GM19324 (cell line): ENCODE results near the gene NOS1AP.

Experiments
- ATAC-seq: cut with Tn5 transposase; IDR thresholded peaks from one replicate; pipeline ENCODE4 v1.9.1; 2021; ENCODE audit warnings: mild to moderate bottlenecking, moderate library complexity; ENCODE audit not compliant: unreplicated experiment, low FRiP score

Gene NOS1AP

DNA sequence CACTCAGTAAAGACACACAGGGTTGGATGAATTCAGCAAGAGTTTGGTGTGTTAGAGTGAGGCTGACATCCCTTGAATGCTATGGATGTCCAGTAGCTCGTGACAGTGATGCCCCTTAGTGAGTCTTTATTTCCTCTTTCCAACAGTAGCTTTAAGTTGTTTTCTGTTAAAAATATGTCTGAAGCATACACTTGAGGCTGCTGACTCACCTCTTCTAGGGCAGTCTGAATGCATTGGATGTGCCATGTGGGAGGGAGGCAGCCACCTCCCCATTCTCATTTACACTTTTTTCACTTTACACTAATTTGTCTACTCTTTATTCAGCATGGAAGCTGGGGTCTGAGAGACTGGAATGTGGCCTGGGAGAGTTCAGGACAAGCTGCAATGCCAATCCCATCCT lies 17.6 kb downstream of the NOS1AP start:
- ATAC-seq = no peak

DNA sequence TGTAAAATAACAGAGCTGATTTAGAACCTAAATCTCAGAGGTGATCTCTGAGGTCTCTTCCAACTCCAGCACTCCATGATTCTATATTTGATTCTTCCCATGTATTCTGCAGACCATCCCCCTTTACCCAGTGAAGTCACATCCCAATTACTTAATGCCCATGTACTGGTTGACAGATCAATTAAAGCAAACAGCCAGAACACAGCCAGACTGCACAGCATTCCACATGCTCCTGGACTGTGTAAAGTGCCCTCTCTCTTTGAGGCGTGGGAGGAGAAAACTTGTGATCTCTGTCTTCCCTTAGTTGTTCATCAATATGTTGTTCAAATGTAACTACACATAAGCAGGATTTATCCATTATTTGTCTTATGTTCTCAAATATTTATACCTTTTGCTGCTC lies 18.1 kb downstream of the NOS1AP start:
- ATAC-seq = no peak

DNA sequence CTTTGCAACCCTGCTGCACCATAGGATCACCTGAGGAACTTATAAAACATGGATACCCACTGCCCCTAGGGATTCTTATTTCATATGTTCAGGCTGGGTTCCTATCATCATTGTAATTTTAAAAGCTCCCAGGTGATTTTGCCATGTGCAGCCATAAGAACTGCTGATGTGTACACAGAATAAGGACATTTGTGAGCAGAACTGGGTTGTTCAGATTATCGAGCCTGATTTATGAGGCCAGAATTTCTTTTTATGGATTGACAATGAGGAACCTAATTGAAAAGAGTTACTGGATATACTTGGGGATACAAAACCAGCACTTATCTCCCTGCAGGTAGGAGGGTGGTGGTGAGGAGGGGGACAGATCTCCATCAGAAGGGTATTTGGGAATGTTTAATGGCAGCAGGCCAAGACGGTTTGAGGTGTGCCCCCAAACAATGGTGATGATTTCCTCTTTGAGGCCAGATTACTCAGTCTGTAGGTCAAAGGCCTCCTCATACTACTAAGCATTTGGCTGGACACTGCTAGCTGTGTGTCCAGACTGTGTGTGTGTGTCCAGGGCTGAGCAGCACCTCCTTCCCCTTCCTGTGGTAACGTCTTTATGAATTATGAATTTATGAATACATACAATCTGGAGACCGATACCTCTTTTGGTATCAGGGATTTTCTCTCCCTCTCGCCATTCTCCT lies 18.9 kb downstream of the NOS1AP start:
- no peak for ATAC-seq

DNA sequence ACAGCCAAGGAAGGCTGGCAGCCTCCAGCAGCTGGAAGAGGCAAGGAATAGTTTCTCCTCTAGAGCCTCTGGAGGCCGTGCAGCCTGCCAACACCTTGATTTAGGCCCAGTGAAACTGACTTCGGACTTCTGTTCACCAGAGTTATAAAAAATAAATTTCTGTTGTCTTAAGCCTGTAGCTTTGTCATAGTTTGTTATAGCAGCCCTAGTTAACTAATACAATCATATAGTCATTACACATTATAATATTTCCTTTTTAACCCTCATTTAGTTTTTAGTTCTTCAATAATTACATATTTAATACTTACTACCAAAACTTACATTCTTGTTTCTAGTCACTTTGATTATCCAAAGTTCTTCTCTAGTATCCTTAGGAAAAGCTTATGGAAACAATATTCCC lies 20.3 kb downstream of the NOS1AP start:
- no peak for ATAC-seq

DNA sequence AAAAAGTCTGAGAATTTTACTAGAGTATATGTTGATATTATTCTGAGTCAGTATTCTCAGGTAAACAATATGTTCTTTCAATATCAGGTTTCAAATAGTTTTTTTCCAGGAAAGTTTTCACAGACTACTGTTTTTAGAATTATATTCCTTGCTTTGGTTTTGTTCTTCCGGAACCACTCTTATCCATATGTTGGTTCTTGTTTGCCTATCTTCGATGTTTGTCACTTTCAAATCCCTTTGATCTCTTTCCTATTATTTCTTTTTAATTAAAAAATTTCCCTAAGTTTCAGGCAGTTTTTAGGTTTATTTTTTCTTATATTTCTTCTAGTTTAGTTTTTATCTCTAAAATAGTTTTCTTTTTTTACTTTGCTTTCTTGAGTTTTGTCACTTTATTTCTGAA lies 20.9 kb downstream of the NOS1AP start:
- ATAC-seq = no peak

DNA sequence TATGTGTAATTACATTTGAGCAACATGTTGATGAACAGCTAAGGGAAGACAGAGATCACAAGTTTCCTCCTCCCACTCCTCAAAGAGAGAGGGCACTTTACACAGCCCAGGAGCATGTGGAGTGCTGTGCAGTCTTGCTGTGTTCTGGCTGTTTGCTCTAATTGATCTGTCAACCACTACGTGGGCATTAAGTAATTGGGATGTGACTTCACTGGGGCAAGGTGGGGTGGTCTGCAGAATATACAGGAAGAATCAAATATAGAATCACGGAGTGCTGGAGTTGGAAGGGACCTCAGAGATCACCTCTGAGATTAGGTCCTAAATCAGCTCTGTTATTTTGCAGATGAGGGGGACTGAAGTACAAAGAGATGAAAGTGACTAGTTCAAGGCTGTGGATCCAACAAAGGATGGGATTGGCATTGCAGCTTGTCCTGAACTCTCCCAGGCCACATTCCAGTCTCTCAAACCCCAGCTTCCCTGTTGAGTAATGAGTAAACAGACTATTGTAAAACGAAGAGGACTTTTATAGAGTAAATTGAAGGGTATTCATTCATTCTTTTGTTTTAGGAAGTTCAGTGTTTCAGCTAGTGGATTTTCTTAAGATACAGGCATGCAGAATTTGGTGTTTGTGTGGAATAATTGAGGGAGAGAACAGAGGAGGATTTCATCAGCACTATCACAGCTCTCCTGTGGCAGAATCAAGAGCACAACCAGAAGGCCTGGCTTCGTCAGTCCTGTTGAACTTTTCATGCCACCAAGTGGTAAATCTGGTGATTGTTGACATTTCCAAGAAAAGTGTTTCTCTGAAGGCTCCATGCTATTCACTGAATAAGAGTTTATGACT lies 22.4 kb downstream of the NOS1AP start:
- ATAC-seq = no peak

DNA sequence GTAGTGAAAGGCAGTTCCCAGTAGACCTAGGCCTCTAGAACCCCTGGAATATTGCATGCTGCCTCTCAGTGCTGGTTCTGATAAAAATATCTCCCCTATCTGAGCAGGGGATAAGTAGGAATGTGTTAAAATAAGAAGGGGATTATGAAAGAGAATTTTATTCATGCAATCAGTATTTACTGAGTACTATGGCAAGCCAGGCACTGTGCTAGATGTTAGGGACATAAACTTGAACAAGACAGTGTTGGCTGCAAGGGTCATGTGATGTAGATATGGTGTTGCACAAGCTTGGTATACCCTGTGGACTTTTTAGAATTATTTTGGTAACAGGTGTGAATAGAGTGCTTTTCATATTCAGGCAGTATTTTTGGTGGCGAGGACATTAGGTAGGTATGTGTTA lies 23.6 kb downstream of the NOS1AP start:
- ATAC-seq = no peak

DNA sequence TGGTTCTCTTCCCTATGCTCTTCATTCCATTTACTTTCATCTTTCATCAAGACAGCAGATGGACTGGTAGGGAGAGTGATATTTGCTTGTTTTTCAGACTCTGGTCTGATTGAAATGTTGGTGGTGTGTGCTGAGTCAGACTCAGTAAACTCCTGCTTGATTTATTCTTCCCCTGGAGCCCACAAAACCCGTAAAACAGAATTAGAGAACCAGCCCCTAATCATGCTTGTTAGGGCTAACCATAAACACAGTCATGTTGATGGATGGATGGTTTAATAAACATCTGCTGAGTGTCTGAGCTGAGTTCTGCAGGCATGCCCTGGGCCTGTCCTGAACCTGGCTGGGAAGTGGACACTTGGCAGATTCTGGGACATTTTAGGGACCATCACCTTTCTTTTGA lies 24.8 kb downstream of the NOS1AP start:
- no peak for ATAC-seq

DNA sequence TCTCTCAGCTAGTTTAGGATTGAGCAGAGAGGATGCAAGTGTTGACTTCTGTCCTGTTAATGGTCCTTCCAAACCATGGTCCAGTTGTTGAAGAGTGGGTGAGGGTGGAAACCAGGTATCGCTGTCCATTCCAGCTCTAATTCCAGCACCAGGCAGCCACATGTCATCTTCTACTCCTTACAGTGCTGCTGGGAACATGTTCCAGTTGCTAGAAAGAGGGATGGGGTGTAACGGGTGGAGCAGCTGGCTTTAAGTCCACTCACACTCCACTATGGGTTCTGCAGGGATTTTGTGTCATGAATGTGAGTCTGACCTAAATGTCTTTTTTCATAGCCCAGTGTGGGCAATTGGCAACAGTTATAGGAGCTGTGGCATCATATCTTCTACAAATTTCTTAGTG lies 25.2 kb downstream of the NOS1AP start:
- no peak for ATAC-seq

DNA sequence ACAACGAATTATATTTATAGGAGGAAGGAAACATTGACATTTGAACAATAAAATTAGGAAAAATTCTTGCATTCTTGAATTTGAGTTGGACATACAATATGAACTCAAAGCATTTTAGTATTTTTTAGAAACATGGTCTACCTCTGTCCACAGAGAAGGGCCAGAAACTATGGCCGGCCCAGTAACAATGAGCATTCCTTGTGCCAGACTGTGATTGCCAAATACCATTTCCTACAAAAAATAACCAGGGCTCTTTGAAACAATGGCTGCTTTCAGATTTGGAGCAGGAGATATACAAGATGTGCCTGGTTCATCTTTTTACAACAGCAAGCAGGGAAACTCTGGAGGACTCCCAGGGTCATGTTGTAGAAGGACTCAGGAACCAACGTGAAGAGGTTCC lies 38.4 kb downstream of the NOS1AP start:
- no peak for ATAC-seq

DNA sequence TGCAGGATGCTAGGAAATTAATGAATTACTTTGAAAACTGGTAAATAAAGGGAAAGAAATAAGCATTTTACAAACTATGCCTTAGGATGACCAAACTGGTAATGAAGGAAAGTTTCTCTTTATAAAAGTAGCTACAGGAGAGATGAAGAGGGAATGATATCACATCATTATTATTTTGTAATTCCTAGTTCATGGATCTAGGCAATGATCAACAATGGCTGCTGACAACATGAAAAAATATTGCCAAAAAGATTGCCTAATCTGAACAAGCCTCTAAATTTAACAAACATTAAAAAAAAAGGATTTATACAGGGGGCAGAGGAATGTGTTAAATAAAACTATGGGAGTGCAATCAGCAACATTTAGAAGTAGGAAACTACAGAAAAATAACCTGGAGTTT lies 38.9 kb downstream of the NOS1AP start:
- ATAC-seq = no peak

DNA sequence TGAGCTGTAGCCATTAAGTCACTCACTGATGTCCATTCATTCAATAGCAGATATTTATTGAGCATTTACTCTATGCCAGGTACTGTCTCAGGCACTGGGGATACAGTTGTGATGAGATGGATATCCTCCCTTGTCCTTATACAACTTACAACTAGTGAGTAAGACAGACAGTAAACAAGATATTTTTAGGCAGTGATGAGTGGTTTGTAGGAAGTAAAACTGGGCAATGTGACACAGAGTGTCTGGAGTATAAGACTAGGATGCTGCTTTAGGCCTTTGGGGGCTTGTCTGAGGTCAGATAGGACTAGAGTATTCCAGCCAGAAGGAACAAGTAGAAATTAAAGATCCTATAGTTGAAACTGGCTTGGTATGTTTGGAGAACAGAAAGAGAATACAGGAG lies 41.4 kb downstream of the NOS1AP start:
- no peak for ATAC-seq

DNA sequence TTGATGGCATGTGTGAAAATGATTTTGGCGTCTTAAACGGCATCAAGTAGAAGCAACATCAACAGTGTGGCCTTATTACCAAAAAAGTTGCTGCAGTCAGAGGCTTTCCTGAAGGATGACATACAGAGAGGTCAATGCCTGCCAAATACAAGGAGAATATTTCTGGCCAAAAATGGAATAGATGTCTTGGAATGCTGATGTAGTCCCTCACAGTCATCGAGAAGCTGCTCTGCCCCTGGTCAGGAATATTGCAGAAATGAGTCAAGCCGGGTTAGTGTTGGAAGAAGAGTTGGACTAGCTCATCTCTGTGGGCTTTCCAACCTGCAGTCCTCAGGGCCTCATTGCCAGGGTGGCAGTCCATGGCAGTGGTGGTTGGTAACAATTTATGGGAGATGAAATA lies 42.1 kb downstream of the NOS1AP start:
- ATAC-seq = no peak

DNA sequence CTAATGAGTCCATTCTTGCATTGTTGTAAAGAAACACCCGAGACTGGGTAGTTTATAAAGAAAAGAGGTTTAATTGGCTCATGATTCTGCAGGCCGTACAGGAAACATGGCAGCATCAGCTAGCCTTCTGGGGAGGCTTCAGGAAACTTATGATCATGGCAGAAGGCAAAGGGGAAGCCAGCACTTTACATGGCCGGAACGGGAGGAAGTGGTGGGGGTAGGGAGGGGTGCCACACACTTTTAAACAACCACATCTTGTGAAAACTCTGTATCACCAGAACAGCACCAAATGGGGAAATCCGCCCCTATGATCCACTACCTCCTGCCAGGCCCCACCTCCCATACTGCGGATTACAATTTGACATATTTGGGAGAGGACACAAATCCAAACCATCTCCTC lies 43.9 kb downstream of the NOS1AP start:
- no peak for ATAC-seq

DNA sequence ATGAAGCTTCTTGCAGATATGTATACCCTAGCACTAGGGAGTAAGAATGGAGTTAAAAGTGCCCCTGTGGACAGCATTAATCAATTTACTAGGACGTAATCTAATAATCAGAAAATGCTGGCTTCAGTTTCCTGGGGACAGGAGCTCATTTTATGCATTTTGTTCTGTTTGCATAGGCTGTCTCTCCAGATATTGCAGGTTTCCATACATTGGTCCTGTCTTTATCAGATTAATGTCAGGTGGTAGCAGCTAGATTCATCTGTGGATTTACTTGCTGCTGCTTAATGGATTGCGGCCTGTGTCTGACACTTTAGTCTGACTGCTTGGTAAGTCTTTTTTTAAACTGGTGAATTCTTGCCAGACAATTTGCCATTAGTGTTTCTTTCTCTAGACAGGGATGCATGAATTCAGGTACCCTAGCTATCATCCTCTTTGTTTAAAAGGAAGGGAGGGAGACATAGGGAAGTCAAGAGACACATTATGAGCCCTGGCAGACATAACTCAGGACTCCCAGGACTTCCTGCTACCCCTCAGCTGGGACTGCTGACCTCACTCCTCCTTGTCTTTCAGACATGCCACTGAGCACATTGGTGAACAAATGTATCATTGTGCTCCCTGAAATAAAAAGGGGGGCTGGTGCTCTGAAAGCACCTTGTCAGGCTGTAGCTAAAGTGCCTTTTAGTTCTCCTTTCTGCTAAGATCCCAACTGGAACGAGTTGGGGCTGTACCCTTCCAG lies 47.7 kb downstream of the NOS1AP start:
- no peak for ATAC-seq

DNA sequence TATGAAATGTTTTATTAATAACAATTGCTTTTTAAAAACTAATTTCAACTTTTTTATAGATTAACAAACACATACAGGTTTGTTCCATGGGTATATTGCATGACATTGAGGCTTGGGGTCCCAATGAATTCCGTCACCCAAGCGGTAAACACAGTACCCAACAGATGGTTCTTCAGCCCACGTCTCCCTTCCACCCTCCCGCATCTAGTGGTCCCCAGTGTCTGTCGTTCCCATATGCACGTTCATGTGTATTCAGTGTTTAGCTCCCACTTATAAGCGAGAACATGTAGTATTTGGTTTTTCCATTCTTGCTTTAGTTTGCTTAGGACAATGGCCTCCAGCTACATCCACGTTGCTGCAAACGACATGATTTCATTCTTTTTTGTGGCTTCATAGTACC lies 48.6 kb downstream of the NOS1AP start:
- no peak for ATAC-seq

DNA sequence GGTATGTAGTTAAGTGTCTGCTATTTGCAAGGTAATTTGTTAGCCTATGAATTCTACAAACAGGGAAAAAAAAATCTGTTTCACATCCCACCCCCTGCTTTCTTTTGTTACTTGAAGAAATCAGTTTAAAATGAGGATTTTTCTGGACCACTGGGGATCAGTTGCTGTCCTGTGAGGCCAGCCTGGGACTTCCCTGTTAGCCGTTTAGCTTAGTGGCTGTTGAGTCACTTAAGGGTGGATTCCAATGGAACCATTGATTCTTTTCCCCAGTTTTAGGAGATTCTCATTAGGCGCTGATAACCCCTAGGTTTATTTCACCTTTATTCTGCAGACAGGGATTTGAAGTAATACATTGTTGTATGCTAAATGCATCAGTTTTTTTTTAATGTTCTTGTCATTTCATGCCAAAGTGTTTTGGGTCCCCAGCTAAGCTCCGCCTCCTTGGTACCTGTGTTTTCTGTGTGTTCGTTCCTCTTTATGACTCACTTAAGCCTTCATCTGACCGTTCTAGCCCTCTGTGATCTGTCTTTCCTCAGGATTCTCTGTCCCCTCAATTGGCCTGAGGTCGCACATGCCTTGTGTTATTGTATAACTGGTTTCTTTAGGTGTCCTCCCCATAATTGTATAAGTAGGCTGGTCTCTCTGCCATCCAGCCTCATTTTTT lies 59.3 kb downstream of the NOS1AP start:
- ATAC-seq = no peak

DNA sequence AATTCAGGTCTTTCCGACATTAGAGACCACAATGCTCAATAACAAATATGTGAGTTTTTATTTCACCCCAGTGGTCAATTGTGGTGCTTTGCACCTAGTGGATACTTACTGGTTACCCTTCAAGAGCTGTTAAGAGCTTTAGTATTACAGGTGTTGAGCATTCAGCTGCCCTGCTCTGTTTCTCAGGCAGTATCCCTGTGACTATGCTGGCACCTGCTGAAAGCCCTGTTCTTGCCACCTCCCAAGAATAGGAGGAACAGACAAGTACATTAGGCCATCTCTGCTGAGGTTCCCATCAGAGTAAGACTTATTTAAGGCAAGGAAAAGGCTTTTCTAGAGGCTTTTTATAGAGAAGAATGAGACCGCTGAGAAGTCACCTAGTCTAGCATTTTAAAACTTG lies 60.8 kb downstream of the NOS1AP start:
- no peak for ATAC-seq

DNA sequence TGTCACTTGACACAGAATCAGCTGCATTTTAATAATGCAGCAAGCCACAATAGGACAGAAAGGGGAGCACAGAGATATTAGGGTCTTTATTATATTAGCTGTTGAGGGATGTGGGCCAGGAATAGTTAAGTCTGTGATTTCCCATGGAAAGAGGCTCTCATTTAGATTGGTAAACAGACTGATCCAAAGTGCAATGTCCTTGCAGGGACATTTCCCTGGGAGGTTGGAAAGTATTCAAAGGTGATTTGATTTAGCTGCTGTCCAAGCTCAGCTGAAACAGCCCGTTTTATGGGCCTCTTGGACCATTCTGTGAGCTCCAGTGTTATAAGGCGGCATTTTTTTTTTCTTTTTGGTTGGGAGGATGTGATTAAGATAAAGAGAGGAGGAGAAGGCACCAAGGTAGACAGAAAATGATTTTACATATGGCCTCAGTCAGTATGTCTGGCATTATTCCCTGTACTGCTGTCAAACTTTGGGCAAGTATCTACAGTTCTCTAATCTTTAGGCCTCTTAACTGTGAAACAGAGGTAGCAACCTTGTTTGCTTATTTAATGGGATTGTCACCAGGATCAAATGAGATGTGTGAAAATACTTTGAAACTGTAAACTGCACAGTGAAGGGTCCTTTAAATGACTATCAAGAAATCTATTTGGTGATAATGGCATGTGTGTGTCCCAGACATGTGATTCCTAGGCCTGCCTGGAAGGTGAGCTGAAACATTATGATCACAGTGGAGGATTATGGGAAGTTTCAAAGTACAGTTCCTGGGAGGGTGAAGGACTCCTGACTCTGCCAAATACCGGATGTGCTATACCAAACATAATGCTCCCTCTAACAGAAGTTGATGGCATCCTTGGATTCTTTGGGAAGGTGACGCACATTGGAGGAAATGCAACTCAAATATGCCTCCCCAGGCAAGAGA lies 62.2 kb downstream of the NOS1AP start:
- no peak for ATAC-seq

DNA sequence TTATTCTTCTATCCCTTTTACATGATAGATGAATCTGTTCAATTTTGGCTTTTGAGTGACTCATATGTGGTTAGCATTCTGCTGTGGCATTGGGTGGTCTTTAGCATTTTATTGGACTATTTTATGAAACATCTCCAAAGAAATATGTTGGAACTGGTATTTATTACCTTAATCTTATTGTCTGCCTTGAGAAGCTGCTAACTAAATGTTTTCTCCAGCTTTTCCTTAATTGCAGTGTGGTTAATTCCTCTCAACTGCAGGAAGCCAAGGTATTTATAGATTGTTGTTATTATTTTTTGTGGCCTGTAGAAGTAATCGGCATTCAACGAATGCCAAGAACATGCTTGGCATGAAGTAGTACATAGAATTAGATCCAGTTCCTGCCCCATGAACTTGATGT lies 64.1 kb downstream of the NOS1AP start:
- ATAC-seq = no peak
